GM18511 (cell line): Measurements from ENCODE around the gene ACTG2.
"Not testable (repeated sequence)": the region's sequence is repeated elsewhere in the genome, so short reads cannot be mapped to it uniquely, and the experiment has no call there.

Experiments used
- ATAC-seq: cut with Tn5 transposase; IDR thresholded peaks from one replicate; pipeline ENCODE4 v1.9.1; 2021; ENCODE audit warnings: mild to moderate bottlenecking, moderate library complexity; ENCODE audit not compliant: unreplicated experiment

The ACTG2 gene

DNA sequence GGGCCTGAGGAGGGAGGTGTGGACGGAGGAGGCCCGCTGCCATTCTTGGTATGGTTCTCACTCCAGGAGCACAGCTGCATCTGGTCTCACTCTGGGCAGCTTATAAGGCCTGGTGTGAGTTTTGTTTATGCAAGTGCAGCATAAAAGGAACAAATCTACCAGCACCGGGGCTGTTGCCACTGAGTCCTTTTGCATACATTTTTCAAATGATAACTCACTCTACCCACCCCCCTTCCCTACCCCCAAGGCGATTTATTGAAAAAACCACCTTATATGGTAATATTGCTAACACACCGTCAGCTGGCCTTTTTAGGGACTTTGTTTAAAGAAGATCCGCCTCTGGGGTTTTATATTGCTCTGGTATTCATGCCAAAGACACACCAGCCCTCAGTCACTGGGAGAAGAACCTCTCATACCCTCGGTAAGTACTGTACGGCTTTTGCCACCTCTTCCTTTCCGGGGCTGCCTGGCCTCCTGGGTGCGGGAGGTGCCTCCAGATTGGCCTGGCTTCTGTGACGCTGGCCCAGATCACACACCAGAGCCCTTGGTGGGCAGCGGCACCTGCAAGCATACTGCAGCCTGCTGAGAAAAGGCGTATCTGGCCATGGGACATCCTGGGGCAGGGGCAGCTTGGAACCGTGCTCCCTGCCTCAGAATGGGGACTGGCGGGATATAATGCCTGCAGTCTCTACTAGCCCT lies at the start of gene ACTG2:
Gene ACTG2 (plus strand): TSS at position 378 of the 699 bp plus-strand sequence. CDS start 8,304 bp downstream, outside the sequence.
- no peak for ATAC-seq

DNA sequence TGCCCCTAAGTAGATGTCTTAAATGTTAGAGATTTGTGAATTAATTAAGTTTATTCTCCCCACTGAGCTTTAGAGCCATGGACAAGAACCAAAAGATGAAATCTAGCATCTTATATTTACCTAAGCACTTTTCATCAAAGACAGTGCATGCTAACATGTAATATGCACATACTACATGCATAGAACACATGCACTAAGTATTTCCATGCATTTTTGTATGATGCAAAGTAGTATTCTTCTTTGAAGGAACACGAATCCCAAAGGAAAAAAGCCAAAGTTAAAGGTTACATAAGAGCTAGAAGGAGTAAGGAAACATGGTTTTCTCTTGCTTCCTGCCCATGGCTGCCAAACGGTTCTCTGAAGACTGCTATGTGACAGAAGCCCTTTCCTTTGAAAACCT lies 48.7 kb upstream of the ACTG2 start:
- ATAC-seq, result no peak

DNA sequence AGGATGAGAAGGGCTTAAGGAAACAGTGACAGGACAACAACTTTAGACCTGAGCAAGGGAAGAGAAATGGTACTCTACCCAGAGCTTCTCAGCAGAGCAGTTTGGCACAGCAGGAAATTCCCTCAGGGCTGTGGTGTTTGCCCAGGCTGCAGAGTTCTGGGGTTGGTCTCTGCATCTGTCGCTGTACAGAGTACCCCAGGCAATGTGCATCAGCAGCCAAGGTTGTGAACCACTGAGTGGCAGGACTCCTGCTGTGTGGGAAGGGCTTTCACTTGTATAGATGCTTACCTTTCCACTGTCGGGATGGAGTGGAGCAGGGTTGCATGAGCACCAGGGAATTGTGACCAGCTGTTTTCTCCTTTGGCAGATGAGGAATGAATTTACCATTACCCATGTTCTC lies 42.8 kb upstream of the ACTG2 start:
- ATAC-seq, result no peak

DNA sequence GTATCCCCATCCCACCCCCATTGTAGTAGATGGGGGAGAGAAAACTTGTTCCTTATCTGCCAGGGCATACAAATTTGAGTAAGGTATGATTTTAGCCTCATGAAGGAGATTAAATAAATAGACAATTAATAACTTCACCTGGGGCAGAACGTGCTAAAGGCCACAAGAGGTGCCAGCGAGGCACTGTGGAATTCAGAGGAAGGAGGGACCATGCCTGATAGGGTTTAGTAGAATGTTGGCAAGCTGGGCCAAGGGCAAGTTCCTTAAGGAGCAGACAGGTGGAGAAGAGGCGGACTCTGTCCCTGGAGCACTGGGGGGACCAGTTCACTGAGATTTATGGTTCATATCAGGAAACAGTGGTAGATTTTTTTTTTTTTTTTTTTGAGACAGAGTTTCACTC lies 41.5 kb upstream of the ACTG2 start:
- ATAC-seq, result no peak

DNA sequence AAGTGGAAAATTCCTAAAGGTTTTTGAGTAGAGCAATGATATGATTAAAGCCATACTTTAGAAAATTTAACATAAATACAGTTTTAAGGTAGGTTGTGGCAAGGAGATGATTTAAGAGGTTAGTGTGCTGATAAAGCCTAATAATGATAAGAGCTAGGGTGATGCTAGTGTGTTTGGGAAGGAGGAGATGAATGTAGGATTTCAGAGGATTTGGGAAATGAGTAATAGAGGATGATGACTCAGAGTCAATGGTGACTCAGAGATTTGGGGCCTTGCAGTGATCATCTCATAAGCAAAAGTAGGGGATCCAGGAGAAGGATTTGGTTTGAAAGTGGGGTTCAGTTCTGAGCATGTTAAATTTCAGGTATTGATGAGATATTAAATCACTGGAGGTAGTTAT lies 40.8 kb upstream of the ACTG2 start:
- no peak for ATAC-seq

DNA sequence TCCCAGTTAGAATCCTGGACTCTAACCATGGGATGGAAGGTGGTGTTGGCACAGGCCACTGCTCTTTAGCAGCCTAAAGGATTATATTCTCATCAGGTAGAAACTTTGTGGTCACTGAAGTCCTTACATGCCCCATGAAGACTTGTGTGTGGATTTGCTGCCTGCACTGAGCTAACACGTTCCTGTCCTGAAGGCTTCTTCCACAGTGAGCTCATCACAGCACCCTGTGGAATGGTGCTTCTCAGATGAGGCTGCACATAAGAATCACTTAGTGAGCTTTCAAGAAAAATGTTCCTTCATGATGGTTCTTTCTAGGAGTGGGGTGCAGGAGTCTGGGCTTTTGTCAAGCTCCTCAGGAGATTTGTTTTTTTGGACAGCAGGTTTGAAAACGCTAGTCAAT lies 37.3 kb upstream of the ACTG2 start:
- no peak for ATAC-seq

DNA sequence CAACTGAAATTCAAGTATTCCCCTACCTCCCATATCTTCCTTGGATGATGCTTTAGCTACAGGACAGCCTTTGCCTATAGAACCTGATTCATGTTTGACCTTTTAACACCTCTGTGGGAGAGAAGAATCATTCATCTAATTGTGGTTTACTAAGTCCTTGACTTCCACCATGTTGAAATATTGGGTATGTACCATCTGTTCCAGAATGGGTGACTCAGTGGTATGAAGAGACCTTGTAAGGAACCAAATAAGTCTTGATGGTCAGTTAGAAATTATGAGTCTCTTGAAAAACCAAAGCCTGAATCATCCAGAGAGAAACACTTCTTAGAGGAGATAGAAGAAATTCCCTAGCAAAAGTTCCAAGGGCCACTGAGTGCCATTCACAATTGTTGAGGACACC lies 36.6 kb upstream of the ACTG2 start:
- no peak for ATAC-seq

DNA sequence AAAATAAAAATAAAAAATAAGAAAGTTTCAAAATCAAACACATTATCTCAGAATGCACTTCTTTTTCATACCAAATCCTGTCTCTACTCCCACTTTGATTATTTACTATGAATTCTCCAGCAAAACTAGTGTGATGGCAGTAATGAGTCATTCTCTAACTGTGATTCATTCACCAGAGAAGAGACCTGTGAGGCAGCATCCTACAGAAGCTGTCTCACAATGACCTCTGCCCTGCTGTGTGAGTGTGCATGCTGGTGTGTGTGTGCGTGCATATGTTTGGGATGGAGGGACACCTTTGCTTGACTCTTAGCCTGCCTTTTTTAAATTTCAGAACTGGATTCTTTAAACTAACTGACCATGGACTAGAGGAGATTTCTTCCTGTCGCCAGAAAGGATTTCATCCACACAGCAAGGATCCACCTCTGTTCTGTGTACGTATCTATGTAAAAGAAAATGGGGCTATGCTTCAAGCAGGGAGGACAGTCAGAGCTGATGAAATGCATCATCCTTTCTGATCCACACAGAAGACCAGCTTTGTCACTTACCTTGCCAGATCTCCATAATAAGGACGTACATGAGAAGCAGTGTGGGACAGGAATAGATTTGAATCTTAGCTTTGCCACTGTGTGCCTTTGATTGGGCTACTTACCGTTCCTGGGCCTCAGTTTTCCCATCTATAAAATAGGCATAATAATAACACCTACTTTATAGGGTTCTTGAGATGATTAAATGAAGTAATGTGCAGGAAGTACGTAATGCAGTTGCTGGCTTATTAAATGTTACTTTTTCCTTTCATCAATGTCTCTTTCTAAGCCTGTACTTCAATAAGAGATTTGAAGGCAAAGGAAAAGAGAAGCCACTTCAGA lies 32.9 kb upstream of the ACTG2 start:
- no peak for ATAC-seq

DNA sequence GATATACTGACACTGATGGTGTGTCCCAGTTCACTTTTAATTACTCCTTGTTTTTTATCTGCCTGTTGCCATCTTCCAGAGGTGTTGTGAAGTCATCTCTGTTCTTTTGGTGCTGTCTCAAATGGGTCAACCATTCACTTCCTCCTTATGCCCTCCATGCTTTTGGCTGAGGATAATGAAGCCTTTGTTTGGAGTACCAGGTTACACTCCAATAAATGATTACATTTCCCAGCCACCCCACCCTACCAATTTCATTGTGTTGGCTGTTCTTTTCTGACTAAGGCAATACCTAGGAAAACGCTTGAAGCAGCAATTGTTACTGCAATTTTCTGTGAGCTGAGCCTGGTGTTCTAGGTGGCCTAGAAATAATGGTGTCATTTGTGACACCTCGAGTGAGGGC lies 29.8 kb upstream of the ACTG2 start:
- no peak for ATAC-seq

DNA sequence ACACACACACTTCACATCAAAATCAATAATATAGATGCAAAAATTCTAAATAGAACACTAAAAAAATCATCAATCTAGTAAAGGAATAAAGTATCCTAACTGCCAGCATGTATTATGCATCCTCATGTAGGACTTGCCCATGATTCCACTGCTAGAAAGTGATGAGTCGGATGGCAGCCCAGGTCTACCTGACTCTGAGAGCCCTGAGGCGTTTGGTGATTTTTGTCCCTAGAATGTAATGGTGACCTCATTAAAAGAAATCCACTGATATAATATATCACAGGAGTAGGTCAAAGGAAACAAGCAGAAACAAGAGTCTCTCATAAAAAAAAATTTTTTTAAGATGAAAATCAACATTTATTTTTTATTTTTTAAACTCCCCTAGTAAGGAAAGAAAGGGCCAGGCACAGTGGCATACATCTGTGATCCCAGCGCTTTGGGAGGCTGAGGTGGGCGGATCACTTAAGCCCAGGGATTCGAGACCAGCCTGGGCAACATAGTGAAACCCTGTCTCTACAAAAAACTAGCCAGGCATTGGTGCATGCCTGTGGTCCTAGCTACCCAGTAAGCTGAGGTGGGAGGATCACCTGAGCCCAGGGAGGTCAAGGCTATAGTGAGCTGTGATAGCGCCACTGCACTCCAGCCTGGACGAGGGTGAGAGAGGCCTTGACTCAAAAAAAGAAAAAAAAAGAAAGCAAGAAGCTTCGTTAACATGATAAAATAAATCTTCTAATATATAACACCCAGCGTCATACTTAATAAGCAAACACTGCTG lies 24.4 kb upstream of the ACTG2 start:
- ATAC-seq, result no peak

DNA sequence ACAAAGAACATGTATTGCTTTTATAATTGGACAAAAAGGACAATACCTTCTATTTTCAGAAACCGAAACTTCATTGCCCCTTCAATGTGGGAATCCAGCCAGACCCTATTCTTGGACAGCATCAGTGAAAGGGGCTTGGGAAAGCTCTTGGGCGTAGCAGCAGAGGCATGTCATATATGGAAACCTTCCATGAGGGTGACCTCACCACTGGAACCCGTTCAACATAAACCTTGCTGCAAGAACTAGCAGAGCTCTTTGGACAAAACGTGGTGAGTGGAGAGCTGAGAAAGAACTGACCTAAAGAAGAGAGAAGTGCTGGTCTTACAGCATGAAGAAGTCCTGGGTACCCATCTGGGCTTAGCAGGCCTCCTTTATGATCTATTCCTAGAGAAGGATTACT lies 22.7 kb upstream of the ACTG2 start:
- ATAC-seq, result no peak

DNA sequence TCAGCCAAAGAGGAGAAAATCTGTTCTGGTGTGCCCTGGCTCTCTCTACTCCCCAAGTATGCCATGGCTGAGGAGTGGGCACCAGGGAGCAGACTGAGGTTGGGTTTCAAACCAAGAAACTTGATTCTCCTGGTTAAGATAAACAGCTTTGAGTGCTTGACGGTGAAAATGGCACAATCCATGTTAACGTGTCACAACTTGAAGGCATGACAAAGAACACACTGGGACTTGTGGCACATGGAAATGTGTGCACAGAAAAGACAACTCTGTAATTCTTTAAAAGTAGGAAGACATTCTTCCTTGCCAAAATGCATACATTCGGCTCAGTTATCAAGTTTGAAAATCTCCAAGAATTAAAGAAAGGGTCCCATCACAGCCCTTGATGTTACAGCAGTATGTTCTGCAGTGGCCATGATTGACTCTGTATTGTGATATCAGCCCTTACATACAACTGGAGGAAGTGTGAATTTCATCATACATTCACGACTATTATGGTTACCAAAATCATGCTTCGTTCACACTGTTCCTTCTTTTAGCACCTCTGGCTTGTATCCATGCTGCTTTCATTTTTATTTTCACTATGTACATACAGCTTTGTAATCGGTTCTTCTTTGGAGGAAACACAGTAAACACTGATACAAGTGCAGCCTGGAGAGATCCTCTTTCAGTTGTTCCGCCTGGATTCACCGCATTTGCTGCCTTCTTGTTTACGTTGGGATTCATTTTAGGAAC lies 15.6 kb upstream of the ACTG2 start:
- ATAC-seq, result no peak

DNA sequence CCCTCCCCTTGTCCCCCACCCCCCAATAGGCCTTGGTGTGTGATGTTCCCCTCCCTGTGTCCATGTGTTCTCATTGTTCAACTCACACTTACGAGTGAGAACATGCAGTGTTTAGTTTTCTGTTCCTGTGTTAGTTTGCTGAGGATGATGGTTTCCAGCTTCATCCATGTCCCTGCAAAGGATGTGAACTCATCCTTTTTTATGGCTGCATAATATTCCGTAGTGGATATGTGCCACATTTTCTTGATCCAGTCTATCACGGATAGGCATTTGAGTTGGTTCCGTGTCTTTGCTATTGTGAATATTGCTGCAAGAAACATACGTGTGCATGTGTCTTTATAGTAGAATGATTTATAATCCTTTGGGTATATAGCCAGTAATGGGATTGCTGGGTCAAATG lies 14.8 kb upstream of the ACTG2 start:
- not testable (repeated sequence) for ATAC-seq

DNA sequence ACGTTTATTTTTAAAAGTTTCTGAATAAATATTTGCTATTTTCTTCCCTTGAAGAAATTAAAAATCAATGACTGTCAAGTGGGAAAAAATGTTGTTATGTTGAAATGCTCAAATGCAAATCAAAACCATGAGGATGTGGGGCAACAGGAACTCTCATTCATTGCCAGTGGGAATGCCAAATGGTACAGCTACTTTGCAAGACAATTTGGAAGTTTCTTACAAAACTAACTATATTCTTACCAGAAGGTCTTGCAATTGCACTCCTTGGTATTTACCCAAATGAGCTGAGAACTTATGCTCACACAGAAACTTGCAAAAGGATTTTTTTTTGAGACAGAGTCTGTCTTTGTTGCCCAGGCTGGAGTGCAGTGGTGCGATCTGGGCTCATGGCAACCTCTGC lies 7.4 kb upstream of the ACTG2 start:
- no peak for ATAC-seq

DNA sequence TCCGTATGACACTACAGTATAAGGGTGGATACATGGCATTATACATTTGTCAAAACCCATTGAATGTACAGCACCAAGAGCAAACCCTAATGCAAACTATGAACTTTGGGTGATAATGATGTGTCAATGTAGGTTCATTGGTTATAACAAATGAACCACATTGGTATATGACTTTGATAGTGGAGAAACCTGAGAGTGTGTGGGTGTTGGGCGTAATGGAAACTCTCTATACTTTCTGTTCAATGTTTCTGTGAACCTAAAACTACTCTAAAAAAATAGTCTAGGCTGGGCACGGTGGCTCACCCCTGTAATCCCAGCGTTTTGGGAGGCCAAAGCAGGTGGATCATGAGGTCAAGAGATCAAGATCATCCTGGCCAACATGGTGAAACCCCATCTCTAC lies 6.5 kb upstream of the ACTG2 start:
- no peak for ATAC-seq

DNA sequence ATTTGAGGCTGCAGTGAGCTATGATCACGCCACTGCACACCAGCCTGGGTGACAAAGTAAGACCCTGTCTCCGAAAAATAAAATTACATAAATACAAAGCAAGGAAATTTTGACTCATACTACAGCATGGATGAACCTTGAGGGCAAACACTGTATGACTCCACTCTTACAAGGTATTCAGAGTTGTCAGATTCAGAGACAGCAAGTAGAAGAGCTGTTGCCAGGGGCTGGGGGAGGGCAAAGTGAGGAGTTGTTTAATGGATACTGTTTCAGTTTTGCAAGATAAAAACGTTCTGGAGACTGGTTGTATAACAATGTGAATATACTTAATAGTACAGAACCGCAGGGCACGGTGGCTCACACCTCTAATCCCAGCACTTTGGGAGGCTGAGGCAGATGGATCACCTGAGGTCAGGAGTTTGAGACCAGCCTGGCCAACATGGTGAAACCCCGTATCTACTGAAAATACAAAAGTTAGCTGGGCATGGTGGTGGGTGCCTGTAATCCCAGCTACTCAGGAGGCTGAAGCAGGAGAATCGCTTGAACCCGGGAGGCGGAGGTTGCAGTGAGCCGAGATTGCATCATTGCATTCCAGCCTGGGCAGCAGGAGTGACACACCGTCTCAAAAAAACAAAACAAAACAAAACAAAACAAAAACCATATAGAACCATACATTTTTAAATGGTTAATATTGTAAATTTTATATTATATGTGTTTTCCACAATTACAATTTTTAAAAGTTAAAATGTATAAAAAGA lies 5.0 kb upstream of the ACTG2 start:
- not testable (repeated sequence) for ATAC-seq

DNA sequence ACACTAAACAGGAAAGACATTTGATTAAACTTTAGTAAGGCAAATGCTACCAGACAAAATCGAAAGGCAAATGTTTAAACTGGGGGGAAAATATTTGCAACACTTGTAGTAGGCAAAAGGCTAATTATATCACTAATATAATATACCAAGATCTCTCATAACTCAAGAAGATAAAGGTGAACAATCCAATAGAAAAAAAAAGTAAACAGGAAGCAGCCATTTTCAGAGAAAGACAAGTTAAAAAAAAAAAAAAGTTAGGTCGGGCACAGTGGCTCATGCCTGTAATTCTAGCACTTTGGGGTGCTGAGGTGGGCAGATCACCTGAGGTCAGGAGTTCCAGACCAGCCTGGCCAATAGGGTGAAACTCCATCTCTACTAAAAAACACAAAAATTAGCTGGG lies 4.4 kb upstream of the ACTG2 start:
- ATAC-seq, result no peak

DNA sequence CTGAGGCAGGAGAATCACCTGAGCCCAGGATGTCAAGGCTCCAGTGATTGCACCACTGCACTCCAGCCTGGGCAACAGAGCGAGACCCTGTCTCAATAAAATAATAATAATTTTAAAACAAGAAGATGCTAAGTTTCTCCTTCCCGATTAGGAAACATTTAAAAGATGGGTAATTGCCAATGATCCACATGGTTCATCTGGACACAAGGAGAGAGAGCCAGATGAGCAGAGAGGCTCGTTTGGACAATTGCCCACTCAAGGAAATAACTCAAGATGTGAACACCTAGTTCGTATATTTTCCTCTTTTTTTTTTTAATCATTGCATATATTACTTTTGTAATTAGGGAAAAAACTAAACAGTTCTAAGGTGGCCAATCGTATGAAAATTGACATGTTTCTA lies 3.6 kb upstream of the ACTG2 start:
- no peak for ATAC-seq

DNA sequence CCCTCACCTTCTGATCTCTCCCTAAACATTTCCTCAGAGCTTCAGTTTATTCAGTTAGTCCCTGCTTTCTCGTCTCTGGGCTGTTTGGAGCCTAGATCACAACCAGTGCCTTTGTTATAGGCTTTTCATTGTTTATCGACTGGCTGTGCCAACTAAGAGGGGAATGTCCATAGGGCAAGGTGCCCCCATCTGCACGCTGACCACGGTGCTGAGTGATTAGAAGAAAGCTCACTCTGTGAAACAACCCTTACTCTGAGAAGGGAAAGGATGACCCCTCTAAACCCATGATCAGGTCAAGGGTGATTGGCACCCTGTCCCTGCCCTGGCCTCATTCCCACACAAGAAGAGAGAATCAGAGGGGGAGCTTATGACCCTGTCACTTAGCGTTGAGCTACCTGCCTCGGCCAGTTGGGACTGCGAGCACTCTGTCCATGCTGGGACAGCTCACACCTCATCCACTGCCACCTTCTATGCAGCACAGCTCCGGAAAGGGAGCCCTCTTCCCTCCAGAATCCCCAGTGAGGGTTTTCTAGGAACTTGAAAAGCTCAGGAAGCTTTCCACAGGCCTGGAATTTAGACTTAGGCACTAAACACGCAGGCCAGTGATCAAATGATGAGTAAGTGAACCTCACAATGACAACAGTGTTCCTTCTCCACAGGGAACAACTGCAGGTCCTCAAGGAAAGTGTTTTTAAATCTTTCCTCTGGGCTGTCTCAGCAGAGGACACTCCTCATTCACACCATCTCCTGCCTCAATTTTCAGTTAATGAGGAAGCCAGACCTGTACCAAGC lies 2.3 kb upstream of the ACTG2 start:
- no peak for ATAC-seq
